ENCODE results near the gene HSCB. TPM values are rescaled to one million over a fixed set of nuclear protein-coding genes. Genes with fewer than 3 reads are reported as not detected.
"Not testable (repeated sequence)": the region's sequence is repeated elsewhere in the genome, so short reads cannot be mapped to it uniquely, and the experiment has no call there.

The HSCB gene
- 10 to 100 TPM; 17.7 to 22.4 TPM for total RNA-seq
- 19.3 TPM for polyA plus RNA-seq (2013, experiment 1 of 2)
- polyA plus RNA-seq (2013, experiment 2 of 2) = 20.0 TPM
- long read RNA-seq, experiment 1, partial matches to known transcripts = 2 of 6 reads
- long read RNA-seq, experiment 1, other reads (novel, unspliced or antisense) = 2 of 6 reads
- long read RNA-seq, experiment 2, partial matches to known transcripts = 0 of 8 reads
- long read RNA-seq, experiment 2, other reads (novel, unspliced or antisense) = 1 of 8 reads
- long read RNA-seq, experiment 3, transcript HSCB-201 (6 exons, 1,114 nt) = major isoform, 9 of 16 reads
- long read RNA-seq, experiment 3, partial matches to known transcripts = 1 of 16 reads
- long read RNA-seq, experiment 3, other reads (novel, unspliced or antisense) = 3 of 16 reads
- long read RNA-seq, experiment 4, transcript HSCB-205 (6 exons, 563 nt) = minor isoform, 8 of 38 reads
- long read RNA-seq, experiment 4, transcript HSCB-201 (6 exons, 1,114 nt) = major isoform, 12 of 38 reads
- long read RNA-seq, experiment 4, partial matches to known transcripts = 5 of 38 reads
- long read RNA-seq, experiment 4, other reads (novel, unspliced or antisense) = 5 of 38 reads

- Histone ChIP-seq H3K4me3 (ENCODE audit: low read length) (peak within 1 kb of the TSS; percentile 84), H3K9me3 (ENCODE audit: control insufficient read depth, low read length) (no peaks in the 10 kb centered on the region), H3K4me1 (ENCODE audit: control insufficient read depth, insufficient read depth, low read length) (peaks cover 10% of the 10 kb centered on the region), H3K36me3 (ENCODE audit: control insufficient read depth, insufficient read depth, low read length) (peaks cover 33% of the 10 kb centered on the region), H3K9ac (ENCODE audit: extremely low read depth, low read length, poor library complexity, severe bottlenecking) (peak within 1 kb of the TSS; percentile 88), H3K27ac (ENCODE audit: low read depth, low read length) (peak within 1 kb of the TSS; percentile 92), H3K27me3 (ENCODE audit: control insufficient read depth, insufficient read depth, low read length, poor library complexity, severe bottlenecking) (no peaks in the 10 kb centered on the region)
- H3K4me3 Mint-ChIP-seq = peak within 1 kb of the TSS; percentile 94
- H3K27me3 Mint-ChIP-seq (ENCODE audit: insufficient read depth) = no peaks in the 10 kb centered on the region
- WGBS, 2 experiments (ENCODE audit: insufficient coverage in 1 of 2, insufficient read length in 1 of 2) = 0% methylated on average over 34 to 54 of the region's 54 CpGs
- peak; percentile 100 for DNase-seq
- H3K36me3 Mint-ChIP-seq (ENCODE audit: low read depth) = peaks cover 36% of the 10 kb centered on the region
- TF ChIP-seq CTCF (conservative IDR thresholded peaks at IDR 0.05) = peak; percentile 31
- H3K9me3 Mint-ChIP-seq = no peaks in the 10 kb centered on the region
- peak within 1 kb of the TSS; percentile 96 for H3K27ac Mint-ChIP-seq
- H3K4me1 Mint-ChIP-seq = peaks cover 39% of the 10 kb centered on the region
These were observed at the start of gene HSCB, which contains the start of gene CHEK2 for GRCh38 chr22:28741785-28742561. Gene HSCB, plus strand, starts transcription at chr22:28742039. Its CDS starts 57 bp downstream, at chr22:28742096. Gene CHEK2, minus strand, starts transcription at chr22:28741820. Its CDS starts 7,099 bp downstream, at chr22:28734721.

DNA sequence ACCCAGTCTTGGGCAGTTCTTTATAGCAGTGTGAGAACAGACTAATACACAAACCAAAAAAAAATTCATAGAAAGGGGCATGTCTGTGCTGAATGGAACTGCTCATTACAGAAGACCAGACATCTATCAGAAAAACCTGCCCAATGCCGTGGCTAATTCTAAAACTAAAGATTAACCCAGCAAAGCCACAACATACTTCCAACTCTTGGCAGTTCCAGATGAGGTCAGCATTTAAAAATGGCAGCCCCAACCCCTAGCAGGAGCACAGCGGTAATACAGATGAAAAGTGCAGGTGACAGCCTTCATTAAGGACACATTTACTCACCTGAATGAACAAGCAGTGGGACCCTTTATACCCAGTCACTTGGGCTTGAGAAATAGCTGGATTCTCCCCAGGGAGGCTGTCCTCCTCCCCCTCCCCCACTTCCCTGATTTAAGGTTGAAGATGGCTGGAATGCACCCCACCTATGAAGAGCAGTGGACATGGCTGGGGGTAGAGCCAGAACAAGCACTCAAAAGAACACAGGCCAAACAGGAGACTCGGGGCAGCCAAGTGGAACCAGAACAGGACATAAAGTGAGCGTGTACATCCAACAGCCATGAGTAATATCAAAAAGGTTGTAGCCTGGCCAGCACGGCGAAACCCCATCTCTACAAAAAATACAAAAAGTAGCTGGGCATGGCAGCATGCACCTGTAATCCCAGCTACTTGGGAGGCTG lies 48.6 kb upstream of the HSCB start:
- H3K27ac ChIP-seq (ENCODE audit: low read depth, low read length); H3K4me1 ChIP-seq (ENCODE audit: control insufficient read depth, insufficient read depth, low read length); H3K27me3 ChIP-seq (ENCODE audit: control insufficient read depth, insufficient read depth, low read length, poor library complexity, severe bottlenecking); H3K27me3 Mint-ChIP-seq (ENCODE audit: insufficient read depth); H3K27ac Mint-ChIP-seq; DNase-seq; H3K4me3 ChIP-seq (ENCODE audit: low read length); H3K9me3 ChIP-seq (ENCODE audit: control insufficient read depth, low read length); H3K9ac ChIP-seq (ENCODE audit: extremely low read depth, low read length, poor library complexity, severe bottlenecking); H3K9me3 Mint-ChIP-seq; H3K4me3 Mint-ChIP-seq; H3K36me3 ChIP-seq (ENCODE audit: control insufficient read depth, insufficient read depth, low read length): not testable (repeated sequence)
- H3K4me1 Mint-ChIP-seq = peaks cover 24% of the 10 kb centered on the region
- H3K36me3 Mint-ChIP-seq (ENCODE audit: low read depth) = peaks cover 63% of the 10 kb centered on the region
- WGBS, 2 experiments (ENCODE audit: insufficient coverage in 1 of 2, insufficient read length in 1 of 2) = 86 to 93% methylated on average over 4 to 6 of the region's 6 CpGs

DNA sequence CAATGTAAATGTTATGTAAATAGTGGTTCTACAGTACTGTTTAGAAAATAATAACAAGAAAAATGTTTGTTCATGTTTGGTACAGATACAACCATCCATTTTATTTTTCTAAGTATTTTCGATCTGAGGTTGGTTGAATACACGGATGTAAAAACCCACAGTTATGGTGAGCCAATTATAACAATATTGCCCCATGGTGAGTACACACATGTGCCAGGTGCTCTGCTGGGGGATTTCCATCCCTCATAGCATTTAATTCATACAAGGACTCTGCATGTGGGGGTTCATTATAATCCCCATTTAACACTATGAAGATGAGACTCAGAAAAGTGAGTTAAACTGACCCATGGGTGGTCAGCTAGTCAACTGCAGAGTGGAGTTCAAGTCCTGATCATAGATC lies 38.9 kb upstream of the HSCB start:
- WGBS, 2 experiments (ENCODE audit: insufficient coverage in 1 of 2, insufficient read length in 1 of 2) = 100% methylated on average over 1 to 2 of the region's 2 CpGs
- no peak for DNase-seq
- H3K9me3 ChIP-seq (ENCODE audit: control insufficient read depth, low read length) = no peaks in the 10 kb centered on the region
- H3K4me3 Mint-ChIP-seq = no peak overlapping the region
- no peak overlapping the region for H3K9ac ChIP-seq (ENCODE audit: extremely low read depth, low read length, poor library complexity, severe bottlenecking)
- H3K4me3 ChIP-seq (ENCODE audit: low read length) = no peak overlapping the region
- H3K36me3 Mint-ChIP-seq (ENCODE audit: low read depth) = peaks cover 57% of the 10 kb centered on the region
- H3K27ac Mint-ChIP-seq = no peak overlapping the region
- no peak overlapping the region for H3K27ac ChIP-seq (ENCODE audit: low read depth, low read length)
- no peaks in the 10 kb centered on the region for H3K27me3 ChIP-seq (ENCODE audit: control insufficient read depth, insufficient read depth, low read length, poor library complexity, severe bottlenecking)
- H3K36me3 ChIP-seq (ENCODE audit: control insufficient read depth, insufficient read depth, low read length) = peaks cover 29% of the 10 kb centered on the region
- no peaks in the 10 kb centered on the region for H3K27me3 Mint-ChIP-seq (ENCODE audit: insufficient read depth)
- no peaks in the 10 kb centered on the region for H3K4me1 Mint-ChIP-seq
- no peaks in the 10 kb centered on the region for H3K4me1 ChIP-seq (ENCODE audit: control insufficient read depth, insufficient read depth, low read length)
- H3K9me3 Mint-ChIP-seq = no peaks in the 10 kb centered on the region
- TF ChIP-seq CTCF (conservative IDR thresholded peaks at IDR 0.05) = no peak

Measured in endodermal cell (in vitro differentiated cells).